GM21526 (cell line): ENCODE data around the gene ROCK1.
"Not testable (repeated sequence)": the region's sequence is repeated elsewhere in the genome, so short reads cannot be mapped to it uniquely, and the experiment has no call there.

Source experiments
- ATAC-seq: cut with Tn5 transposase; IDR thresholded peaks from one replicate; pipeline ENCODE4 v1.9.1; 2021; ENCODE audit warnings: moderate library complexity; ENCODE audit not compliant: unreplicated experiment, low FRiP score

Gene ROCK1

DNA sequence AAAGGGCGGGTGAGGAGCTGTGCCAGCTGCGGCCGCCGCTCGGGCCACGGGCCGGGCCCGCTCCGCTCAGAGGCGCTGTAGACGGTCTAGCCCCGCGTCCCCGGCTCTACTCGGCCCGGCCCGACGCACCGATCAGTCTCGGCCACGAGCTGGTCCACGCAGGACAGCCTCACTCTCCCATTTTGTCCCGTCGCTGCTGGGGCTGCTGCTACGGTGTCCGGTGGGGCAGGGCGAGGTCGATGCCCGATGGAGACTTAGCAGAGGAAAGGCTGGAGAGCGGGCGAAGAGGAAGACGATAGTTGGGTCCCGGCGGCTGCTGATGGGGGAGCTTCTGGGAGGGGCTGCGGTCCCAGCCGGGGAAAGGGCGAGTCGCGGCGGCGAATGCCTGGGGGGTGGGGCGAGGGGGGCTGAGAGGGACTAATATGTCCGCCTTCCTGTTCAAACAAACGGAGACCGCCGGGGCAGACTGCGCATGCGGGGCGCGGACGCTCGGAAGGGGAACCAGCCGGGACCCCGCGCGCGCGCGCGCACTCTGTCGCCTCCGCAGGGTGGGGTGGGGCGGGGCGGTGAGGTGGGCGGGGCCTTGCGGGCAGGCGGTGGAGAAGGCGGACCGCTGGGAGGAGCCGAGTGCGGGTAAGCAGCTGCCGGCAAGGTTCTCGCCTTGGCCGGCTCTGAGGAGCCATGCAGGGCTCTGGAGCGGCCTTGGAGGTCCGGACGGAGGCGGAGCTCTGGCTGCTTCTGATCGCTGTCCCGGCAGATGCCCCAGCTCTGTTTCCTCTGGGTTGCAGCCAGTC lies at the start of gene ROCK1:
TSS of gene ROCK1 (minus strand) at position 468 of the 794 bp plus-strand sequence. CDS start 903 bp downstream, outside the sequence.
- ATAC-seq: peak; percentile 93

DNA sequence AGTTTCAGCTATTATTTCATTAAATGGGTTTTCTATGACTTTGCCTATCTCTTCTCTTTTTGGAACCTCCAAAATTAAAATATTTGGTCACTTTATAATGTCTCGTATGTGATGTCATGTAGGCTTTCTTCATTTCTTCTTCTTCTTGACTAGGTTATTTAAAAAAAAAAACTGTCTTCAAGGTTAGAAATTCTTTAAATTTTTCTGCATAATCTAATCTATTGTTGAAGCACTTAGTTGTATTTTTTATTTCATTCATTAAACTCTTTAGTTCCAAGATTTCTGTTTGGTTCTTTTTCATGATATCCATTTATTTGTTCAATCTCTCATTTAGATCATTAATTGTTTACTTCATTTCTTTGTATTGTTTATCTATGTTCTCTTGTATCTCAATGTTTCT lies 43.8 kb upstream of the ROCK1 start:
- no peak for ATAC-seq

DNA sequence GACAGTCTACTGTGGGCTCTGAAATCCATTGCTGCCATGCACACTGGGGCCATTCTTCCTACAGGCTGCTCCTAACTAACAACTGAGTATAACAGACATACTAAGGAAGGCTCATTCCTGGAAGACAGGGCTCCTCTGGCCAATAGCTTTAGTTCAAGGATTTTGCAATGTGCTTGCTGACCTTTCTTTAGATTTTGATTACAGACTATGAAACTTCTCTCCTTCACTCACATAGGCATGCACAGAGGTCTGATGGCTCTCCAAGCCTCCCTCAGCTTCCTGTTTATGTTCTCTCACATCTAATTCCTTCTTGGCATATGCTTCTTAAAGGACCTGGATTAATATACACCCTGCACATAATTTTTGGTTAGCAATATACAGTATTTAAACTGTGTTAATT lies 34.4 kb upstream of the ROCK1 start:
- no peak for ATAC-seq

DNA sequence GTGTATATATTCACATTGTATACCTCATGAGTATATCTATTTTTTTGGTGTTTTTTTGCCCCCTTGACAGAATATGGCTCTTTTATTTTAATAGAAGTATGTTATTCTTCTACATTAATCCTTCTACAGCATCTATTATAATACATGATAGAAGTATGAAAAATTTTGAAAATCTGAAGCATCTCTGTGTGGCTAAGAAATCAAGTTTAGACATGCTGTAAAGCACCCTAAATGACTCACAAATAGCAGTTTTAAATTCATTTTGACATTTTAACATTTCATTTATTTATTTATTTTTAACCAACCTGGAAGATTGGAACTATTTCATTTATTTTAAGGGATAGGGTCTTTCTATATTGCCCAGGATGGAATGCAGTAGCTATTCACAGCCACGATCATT lies 33.8 kb upstream of the ROCK1 start:
- ATAC-seq: no peak

DNA sequence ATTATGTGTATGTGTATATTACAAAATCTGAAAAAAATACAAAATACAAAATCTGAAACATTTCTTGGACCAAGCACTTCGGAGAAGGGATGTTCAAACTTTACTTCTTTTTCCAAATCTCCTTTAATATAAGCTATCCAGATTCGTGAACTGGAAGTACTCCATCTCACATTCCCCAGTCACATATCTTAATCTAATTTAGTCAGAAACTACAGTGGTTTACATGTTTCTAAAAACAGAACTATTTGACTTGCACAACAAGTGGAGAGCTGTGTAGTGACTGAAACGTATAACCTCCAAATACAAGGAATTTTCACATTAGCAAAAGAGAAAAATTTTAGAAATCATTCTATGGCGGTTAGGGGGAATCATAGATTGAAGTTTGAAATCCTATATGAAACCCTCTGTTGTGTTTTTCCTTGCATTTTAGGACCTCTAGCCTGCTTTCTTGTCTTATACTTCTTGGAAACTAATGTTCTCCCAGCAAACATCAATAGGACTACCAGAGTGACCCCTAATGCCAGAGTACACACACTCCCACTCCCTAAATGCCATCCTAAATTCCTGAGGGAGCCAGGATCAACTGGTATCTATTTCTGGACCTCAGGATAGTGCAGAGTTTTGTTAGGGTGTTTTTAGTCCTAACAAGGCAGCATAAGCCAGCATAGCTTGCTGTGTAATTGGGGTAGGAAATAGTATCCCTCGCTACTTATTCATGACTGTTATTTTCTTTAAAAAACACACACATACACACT lies 30.2 kb upstream of the ROCK1 start:
- ATAC-seq: no peak

DNA sequence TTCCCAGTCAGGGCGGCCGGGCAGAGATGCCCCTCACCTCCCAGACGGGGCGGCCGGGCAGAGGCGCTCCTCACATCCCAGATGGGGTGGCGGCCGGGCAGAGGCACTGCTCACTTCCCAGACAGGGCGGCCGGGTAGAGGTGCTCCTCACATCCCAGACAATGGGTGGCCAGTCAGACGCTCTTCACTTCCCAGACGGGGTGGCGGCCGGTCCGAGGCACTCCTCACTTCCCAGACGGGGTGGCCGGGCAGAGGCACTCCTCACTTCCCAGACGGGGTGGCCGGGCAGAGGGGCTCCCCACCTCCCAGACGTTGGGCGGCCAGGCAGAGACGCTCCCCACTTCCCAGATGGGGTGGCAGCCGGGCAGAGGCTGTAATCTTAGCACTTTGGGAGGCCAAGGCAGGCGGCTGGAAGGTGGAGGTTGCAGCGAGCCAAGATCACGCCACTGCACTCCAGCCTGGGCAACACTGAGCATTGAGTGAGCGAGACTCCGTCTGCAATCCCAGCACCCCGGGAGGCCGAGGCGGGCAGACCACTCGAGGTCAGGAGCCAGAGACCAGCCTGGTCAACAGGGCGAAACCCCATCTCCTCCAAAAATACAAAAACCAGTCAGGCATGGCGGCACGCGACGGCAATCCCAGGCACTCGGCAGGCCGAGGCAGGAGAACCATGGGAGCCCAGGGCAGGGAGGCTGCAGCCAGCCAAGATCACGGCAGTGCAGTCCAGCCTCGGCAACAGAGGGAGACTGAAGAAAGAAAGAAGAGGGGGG lies 26.3 kb upstream of the ROCK1 start:
- not testable (repeated sequence) for ATAC-seq

DNA sequence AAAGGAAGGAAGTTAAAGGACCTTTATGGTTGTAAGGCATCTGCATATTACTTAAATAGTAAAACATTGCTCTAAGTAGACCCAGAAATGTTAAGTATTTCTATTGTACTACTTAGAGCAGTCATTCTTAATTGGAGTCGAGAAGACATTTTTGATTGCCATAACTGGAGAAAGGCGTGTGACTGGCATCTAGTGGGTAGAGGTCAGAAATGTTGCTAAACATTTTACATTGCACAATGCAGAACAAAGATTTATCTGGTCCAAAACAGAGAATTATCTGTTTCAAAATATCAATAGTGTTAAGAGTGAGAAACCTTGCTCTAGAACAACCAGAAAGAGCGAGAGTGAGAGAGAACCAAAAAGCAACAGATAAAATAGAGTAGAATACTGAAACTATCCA lies 23.3 kb upstream of the ROCK1 start:
- ATAC-seq: no peak

DNA sequence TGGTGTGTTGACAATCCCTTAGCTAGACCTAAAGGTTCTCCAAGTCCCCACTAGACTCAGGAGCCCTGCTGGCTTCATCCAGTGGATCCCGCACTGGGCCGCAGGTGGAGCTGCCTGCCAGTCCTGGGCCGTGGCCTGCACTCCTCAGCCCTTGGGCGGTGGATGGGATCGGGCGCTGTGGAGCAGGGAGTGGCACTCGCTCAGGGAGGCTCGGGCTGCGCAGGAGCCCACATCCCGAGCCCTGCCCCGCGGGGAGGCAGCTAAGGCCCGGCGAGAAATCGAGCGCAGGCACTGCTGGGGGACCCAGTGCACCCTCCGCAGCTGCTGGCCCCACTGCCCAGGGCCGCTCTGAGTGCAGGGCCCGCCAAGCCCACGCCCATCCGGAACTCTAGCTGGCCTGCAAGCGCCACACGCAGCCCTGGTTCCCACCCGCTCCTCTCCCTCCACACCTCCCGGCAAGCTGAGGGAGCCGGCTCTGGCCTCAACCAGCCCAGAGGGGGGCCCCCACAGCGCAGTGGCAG lies 20.8 kb upstream of the ROCK1 start:
- no peak for ATAC-seq

DNA sequence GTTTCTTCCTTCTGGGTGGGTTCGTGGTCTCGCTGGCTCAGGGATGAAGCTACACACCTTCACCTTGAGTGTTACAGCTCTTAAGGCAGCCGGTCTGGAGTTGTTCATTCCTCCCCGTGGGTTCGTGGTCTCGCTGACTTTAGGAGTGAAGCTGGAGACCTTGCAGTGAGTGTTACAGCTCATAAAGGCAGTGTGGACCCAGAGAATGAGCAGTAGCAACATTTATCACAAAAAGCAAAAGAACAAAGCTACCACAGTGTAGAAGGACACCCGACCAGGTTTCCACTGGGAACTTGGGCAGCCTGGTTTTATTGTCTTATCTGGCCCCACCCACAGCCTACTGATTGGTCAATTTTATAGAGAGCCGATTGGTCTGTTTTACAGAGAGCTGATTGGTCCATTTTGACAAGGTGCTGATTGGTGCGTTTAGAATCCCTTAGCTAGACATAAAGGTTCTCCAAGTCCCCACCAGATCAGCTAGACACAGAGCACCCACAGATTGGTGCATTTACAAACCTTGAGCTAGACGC lies 20.1 kb upstream of the ROCK1 start:
- no peak for ATAC-seq

DNA sequence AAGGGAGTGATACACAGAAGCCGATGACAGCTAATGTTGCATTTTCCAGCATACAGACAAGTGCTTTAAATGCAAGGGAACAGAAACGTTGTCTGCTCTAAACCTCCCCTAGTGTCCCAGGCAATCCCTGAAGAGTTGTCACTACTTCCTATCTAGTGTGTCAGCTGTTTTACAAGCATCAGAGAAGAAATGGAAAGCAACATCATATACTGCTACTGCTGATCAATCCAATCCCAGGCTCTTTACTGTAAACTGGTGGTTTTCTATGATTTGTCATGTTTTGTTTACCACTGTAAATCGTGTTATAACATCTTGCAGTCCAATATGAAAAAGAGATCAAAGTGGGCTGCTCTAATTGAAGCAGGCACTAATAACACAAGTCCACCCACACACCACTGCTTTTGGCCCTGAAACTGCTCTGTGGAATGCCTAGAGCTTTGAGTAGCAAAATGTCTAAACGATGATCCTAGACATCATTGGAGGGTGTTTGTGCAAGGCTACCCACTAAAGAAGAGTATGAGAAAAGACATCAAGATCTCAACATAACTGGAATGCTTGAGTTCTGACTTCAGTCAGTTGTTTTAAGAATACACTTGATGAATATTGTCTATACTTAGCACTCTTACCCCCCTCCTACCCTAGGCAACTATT lies 18.1 kb upstream of the ROCK1 start:
- no peak for ATAC-seq

DNA sequence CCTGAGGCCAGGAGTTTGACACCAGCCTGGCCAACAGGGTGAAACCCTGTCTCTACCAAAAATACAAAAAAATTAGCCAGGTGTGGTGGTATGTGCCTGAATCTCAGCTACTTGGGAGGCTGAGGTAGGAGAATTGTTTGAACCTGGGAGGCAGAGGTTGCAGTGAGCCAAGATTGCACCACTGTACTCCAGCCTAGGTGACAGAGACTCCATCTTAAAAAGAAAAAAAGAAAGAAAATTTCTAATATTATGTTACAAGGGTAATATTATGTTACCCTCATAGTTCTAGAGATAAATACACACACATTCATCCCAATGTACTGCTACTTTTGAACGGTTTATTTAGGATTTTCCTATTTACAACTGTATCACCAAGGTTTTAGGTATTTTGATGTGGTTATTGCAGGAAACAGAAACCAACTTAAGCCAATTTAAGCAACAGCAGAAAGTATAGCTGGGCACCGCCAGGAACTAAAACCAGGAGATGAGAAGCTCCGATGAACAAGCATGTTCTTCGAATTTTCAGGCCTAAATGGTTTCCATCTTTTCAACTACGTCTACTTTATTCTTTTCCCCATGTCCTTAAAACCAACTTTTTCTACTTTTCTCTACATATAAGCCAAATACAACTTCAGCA lies 11.8 kb upstream of the ROCK1 start:
- no peak for ATAC-seq

DNA sequence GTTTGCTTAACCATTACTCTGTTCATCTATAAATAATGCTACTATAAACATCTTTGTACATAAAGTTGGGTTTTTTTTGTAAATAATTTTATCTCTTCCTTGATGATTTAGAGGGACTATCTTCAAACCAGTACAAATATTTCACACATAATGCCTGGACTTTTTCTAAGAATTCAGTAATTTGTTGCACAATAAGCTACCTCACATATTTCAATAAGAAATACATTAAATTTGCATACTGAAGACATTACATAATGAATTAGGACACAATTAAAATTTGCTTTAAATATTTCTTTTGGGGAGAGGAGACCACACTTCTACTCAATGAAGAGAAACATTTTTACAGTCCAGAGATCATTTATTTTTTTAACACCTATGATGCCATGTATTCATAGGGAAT lies 7.2 kb upstream of the ROCK1 start:
- ATAC-seq: no peak

DNA sequence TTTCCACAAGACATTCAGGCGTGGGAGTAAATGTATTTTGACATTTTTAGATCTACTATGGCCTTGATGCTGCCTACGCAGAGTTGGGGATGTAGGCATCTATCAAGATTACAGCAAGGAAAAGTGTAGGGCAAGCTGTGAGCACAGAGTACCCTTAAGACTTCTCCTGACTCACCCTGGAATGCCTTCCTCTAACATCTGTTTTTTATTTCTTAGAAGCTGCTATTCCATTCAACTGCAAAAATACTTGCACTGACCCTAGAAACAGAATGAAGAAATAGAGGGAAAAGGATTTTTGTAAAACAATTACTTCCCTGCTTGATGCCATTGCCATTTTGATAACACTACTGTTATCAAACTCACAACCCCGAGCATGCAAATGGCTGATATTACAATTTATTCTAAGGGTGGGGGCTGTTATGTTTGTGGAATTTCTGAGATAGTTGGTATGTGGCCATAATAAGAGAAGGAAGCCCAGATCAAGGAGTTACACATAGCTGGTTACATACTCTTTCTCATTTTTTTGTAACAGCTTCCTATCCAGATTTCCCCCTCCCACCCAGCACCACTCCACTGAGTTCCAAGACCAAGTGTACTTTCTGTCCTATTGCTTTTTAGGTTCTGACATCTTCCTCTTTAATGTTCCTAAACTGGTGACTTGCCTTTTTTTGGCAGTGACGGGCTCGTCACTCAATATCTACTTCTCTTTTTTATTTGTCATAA lies 6.0 kb upstream of the ROCK1 start:
- ATAC-seq: no peak

DNA sequence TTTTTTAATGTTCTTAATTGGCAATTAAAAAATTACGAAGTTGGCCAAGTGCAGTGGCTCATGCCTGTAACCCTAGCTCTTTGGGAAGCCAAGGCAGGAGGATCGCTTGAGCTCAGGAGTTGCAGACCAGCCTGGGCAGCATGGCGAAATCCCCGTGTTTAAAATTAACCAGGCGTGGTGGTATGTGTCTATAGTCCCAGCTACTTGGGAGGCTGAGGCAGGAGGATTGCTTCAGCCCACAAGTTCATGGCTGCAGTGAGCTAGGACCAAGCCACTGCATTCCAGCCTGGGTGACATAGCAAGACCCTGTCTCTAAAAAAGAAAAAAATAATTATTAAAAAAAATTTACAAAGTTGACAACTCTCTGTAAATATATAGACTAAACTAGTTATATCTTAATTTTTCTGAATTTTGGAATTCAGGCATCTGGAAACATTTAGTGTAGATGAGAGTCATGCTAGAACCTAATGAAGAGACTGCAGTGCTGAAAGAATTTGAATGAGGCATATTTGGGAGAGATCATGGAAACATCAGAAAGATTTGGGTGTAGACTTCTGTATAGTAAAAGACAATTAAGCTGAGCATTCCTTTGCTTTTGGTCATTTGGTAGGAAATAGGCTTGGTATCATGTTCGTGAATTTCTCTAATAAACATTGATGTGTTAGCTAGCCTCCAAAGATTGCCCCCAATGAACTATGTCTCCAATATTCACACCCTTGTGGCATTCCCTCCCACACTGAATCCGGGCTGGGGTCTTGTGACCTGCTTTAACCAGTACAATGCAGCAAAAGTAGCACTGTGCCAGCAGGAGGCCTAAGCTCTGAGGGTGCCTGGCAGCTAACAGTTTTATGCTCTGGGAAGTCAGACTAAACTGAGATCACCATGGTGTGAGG lies 4.2 kb upstream of the ROCK1 start:
- no peak for ATAC-seq

DNA sequence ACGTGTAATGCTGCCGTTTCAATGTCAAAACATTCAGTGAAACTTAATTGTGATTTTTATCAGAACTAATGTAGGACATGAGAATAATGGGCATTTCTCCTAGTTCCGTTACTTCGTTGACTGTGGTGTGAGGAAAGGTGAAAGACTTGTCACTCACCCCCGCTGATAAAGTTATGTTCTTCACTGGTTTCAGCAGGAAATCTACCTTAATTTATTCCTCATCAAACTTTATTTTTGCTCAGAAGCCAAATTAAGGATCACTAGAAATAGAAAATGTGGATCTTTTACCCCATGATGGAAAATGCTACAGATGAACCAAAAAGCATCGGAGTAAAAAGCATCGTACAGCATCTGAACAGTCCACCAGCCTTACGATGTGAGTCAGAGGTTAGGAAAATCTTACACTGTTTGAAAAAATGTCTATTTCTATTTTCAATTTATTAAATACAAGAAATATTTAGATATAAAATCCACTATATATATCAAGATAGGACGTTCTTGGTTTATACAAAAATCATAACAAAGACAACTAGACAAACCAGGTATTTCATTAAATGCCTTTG lies 1.0 kb upstream of the ROCK1 start:
- ATAC-seq: no peak

DNA sequence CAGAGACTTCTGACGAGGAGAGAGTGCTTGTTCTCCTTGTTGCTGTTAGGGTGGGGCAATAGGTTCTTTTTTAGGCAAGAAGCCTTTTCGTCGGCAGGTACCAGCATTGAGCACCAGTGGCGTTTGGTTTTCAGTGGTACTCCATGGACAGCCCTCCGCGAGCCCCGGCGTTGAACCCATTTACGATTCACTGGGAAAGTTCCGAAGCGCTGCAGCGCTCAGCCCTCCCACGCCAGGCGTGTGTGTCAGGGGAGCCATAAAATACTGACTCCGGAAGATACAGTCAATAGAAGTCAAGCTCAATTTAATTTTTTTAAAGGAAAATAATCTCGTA lies 494 bp upstream of the ROCK1 start:
- ATAC-seq: no peak

DNA sequence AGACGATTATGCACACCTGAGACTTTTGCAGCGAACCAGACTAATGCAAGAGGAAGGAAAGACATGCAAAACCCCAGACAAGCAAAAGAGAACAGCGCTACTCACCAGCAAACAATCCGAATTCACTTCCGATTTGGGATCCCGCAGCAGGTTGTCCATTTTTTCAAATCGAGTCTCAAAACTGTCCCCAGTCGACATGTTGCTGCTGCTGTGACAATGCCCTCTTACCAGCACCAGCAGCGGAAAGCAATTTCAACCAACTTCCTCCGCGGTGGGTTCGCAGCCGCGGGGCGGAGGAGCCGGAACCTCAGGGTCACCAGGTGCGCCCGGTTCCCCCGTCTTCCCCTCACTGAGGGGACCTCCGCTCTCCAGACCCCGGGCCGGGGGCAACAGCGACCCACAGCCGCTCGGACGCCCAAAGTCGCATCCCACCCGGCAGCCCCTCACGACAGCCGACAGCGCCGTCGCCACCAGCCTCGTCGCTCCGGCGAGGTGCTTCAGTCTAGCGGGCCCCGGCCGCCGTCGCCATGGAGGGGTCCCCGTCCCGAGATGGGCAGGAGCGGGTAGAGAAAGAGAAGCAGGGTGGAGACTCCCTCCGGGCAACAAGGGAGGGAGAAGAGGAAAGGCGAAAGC lies 784 bp downstream of the ROCK1 start:
- peak; percentile 34 for ATAC-seq
